Heart right ventricle (tissue), 16 donors: Measurements from ENCODE around the gene RPL15. TPM values are rescaled to one million over a fixed set of nuclear protein-coding genes. Genes with fewer than 3 reads are reported as not detected.
"Not testable (repeated sequence)": the region's sequence is repeated elsewhere in the genome, so short reads cannot be mapped to it uniquely, and the experiment has no call there.

ENCODE experiments used
- ATAC-seq, 8 donors: fragments of 200-7000 bp; cut with Tn5 transposase; one replicate each; pipeline ENCODE4 v1.9.1; 2020; ENCODE audit warnings: mild to moderate bottlenecking in 8 of 8, moderate library complexity in 8 of 8, moderate number of reproducible peaks in 1 of 8
- DNase-seq, 2 donors: peaks; one replicate each; pipeline ENCODE4 v3.0.0-alpha.2; 2020
- H3K27ac ChIP-seq, 10 donors: fragments of 200-600 bp; sonication (generic) in 2 of 10; one replicate each; pipeline versions ENCODE4 v1.5.0 to v1.8.0; 2020 to 2022; ENCODE audit warnings: mild to moderate bottlenecking in 3 of 10
- H3K27me3 ChIP-seq, 7 donors: fragments of 200-600 bp; one replicate each; pipeline ENCODE4 v1.8.0; 2021 to 2022; ENCODE audit warnings: mild to moderate bottlenecking in 2 of 7
- H3K36me3 ChIP-seq, 9 donors: fragments of 200-600 bp; sonication (generic) in 1 of 9; one replicate each; pipeline versions ENCODE4 v1.5.0 to v1.8.0; 2020 to 2022; ENCODE audit warnings: mild to moderate bottlenecking in 2 of 9
- H3K4me1 ChIP-seq, 9 donors: fragments of 200-600 bp; sonication (generic) in 1 of 9; one replicate each; pipeline versions ENCODE4 v1.5.0 to v1.8.0; 2020 to 2022; ENCODE audit warnings: mild to moderate bottlenecking in 4 of 9
- H3K4me3 ChIP-seq, 10 donors: fragments of 200-600 bp; sonication (generic) in 2 of 10; one replicate each; pipeline versions ENCODE4 v1.5.0 to v1.8.0; 2020 to 2022; ENCODE audit warnings: mild to moderate bottlenecking in 7 of 10, moderate library complexity in 2 of 10
- H3K9me3 ChIP-seq, 11 donors: fragments of 200-600 bp in 10 of 11; sonication (generic) in 2 of 11; one replicate each; pipeline versions ENCODE4 v1.5.0 to v1.8.0; 2013 to 2022; ENCODE audit warnings: mild to moderate bottlenecking in 2 of 11, control low read depth in 1 of 11, moderate library complexity in 1 of 11
- CTCF ChIP-seq, 9 donors: fragments of 200-600 bp; sonication (generic) in 2 of 9; IDR thresholded peaks; one replicate each; pipeline versions ENCODE4 v1.5.0 to v1.8.0; 2021 to 2022; ENCODE audit warnings: antibody characterized with exemption in 9 of 9, mild to moderate bottlenecking in 5 of 9, moderate library complexity in 1 of 9
- WGBS, 2 donors: extraction: QIAGEN DNeasy Blood & Tissue Kit; methylation state at CpG; one replicate each; pipeline ENCODE4 v1.1.7; 2013; ENCODE audit warnings: inconsistent platforms in 1 of 2; 5-methylcytosine and 5-hydroxymethylcytosine counted together
- intact Hi-C, 10 donors: fragments of 100-400 bp; cut with DNase I; formaldehyde crosslinking; loops; one replicate each; pipeline versions ENCODE4 v1.11.1 to v1.14.2; 2022
- polyA plus RNA-seq, 2 donors: library from polyadenylated mRNA; stranded (reverse); fragments of 200-250 nt; gene quantifications; one replicate each; pipeline ENCODE4 v1.2.3, GENCODE V29; 2013
- total RNA-seq, 10 donors: library from RNA; stranded (reverse); fragmentation: NEBNext Ultra II Directional in 3 of 10; extraction: Animal tissue kit (Norgen Biotek cat#: 25700) in 3 of 10; gene quantifications; one replicate each; pipeline versions ENCODE4 v1.2.1 to v1.2.4, GENCODE V29; 2021 to 2023
- donor health status: Arrhythmogenic right ventricular cardiomyopathy.
- donor health status: ischemic (EF 13 %, LVEDD 7.1; RV severe dilation, severe dysfunction).
- donor health status: healthy with polysubstance abuse.
- donor health status: DM: no; HTN: yes; CAD: no.
- donor health status: DM: no; HTN: no; CAD: no.
- donor health status: ischemic (EF 25% LVEDD 6.9; RV normal size, moderate dysfunction).
- donor health status: ischemic (EF 25% LVEDD 5.7; RV mildly dilated, moderate dysfunction).
- donor health status: healthy.
- donor health status: DM: yes; HTN: yes; CAD: no.
- donor health status: Ischemic cardiomyopathy.
- donor health status: ischemic (EF 35%, LVEDD 5.7; RV mildly dilated, moderate dysfunction).
- donor health status: nonischemic (EF 11% LVEDD 7.7; RV severe dilation, severe dysfunction).
- donor health status: DM: yes; HTN: yes; CAD: no.
- donor health status: PGD.
- donor health status: ischemic (EF 29% LVEDD 5.4; RV normal size, mild dysfunction).
- donor health status: nonischemic (EF 23%, LVEDD 6.1; RV moderate dilation, normal function).

The RPL15 gene
- total and polyA plus RNA-seq, 12 donors = 869 to 3,225 (median 932) TPM

DNA sequence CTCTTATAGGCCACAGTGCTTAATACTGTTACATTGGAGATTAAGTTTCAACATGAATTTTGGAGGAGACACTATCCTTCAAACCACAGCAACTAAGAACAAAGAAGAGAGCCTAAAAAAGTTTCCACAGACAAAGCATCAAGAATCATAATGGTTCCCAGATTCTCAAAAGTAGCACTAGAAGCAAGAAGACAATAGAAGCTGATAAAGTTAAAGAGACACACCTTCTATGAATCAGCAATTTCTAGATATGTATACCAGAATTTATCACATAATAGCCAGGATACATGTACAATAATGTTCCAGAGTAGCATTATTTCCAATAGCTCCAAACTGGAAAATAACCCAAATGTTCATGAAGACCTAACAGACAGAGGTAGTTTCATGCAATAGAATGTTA, 12.4 kb upstream of the RPL15 start:
- no peaks in the 10 kb centered on the region for H3K27me3 ChIP-seq
- intact Hi-C loops = no loop called here
- H3K36me3 ChIP-seq = peaks cover 0 to 63% (median 8%) of the 10 kb centered on the region in 9 donors
- H3K4me1 ChIP-seq = no peaks in the 10 kb centered on the region
- H3K9me3 ChIP-seq = no peaks in the 10 kb centered on the region
- no peak for TF ChIP-seq CTCF (IDR thresholded peaks at IDR 0.05)
- H3K4me3 ChIP-seq = no peak overlapping the region
- ATAC-seq (no peak), DNase-seq (no peak)
- H3K27ac ChIP-seq = no peak overlapping the region

DNA sequence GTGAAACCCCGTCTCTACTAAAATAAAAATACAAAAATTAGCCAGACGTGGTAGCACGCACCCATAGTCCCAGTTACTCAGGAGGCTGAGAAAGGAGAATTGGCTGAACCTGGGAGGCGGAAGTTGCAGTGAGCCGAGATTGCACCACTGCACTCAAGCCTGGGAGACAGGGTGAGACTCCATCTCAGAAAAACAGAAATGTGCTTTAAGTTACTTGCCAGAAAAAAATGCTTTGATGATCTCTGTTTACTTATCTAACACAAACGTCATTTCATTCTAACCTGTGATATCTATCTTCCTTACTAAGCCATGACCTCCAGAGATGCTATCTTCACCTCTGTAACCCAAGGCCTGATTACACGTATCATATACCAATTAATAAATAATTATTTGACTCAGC, 7.6 kb upstream of the RPL15 start:
- H3K27ac ChIP-seq = no peak overlapping the region
- no peaks in the 10 kb centered on the region for H3K27me3 ChIP-seq
- H3K4me3 ChIP-seq = no peak overlapping the region
- H3K4me1 ChIP-seq = no peaks in the 10 kb centered on the region
- H3K9me3 ChIP-seq = no peaks in the 10 kb centered on the region
- WGBS, 2 donors = 90% methylated on average over 7 of the region's 7 CpGs
- no peak for ATAC-seq
- TF ChIP-seq CTCF (IDR thresholded peaks at IDR 0.05) = no peak
- DNase-seq = no peak
- peaks cover 0 to 44% (median 13%) of the 10 kb centered on the region in 9 donors for H3K36me3 ChIP-seq
- intact Hi-C loops = no loop called here

- ATAC-seq = no peak
- no peak for DNase-seq
- Histone ChIP-seq H3K36me3 (peaks cover 0 to 42% (median 13%) of the 10 kb centered on the region in 9 donors), H3K4me3 (no peak overlapping the region), H3K4me1 (peaks cover 0 to 19% (median 14%) of the 10 kb centered on the region in 9 donors), H3K27ac (no peak overlapping the region), H3K9me3 (no peaks in the 10 kb centered on the region), H3K27me3 (no peaks in the 10 kb centered on the region)
- no peak for TF ChIP-seq CTCF (IDR thresholded peaks at IDR 0.05)
- 95 to 96% methylated on average over 2 of the region's 2 CpGs for WGBS, 2 donors
- intact Hi-C loops = no loop called here
Observed at GRCh38 chr3:23911397-23911796, 5.5 kb upstream of the RPL15 start.

- WGBS, 2 donors = 90 to 93% methylated on average over 3 of the region's 3 CpGs
- intact Hi-C loops, DNase-seq: not testable (repeated sequence)
Observed at GRCh38 chr3:23912335-23912734, 4.6 kb upstream of the RPL15 start.

GRCh38 chr3:23913182-23913581, 3.8 kb upstream of the RPL15 start:
- Histone ChIP-seq H3K27me3 (no peaks in the 10 kb centered on the region), H3K9me3 (no peaks in the 10 kb centered on the region), H3K4me3 (no peak overlapping the region), H3K36me3 (peaks cover 0 to 33% (median 16%) of the 10 kb centered on the region in 9 donors), H3K4me1 (peaks cover under 1 to 24% (median 17%) of the 10 kb centered on the region in 9 donors), H3K27ac (no peak overlapping the region)
- DNase-seq = no peak
- ATAC-seq = no peak
- intact Hi-C loops = no loop called here
- WGBS, 2 donors = 88 to 95% methylated on average over 1 of the region's 1 CpG
- no peak for TF ChIP-seq CTCF (IDR thresholded peaks at IDR 0.05)

More at GRCh38 chr3:23912335-23912734, 4.6 kb upstream of the RPL15 start:
- not testable (repeated sequence) for H3K4me3 ChIP-seq, H3K27me3 ChIP-seq, H3K9me3 ChIP-seq, ATAC-seq, H3K27ac ChIP-seq
- Histone ChIP-seq H3K4me1 (peaks cover 0 to 20% (median 14%) of the 10 kb centered on the region in 9 donors), H3K36me3 (peaks cover 0 to 36% (median 13%) of the 10 kb centered on the region in 9 donors)
